Stimulated activated CD4-positive, alpha-beta T cell treated with anti-CD3 and anti-CD28 coated beads, Interleukin-2, amount 100 ng/mL, for 48 hours (primary cell): Measurements from ENCODE around the gene FOXA2.

Experiments used
- DNase-seq, 2 donors: peaks; one replicate each; pipeline ENCODE4 v3.0.0-alpha.2; 2020

The FOXA2 gene

GRCh38 chr20:22536141-22536828 lies 48.1 kb downstream of the FOXA2 start:
- DNase-seq, result no peak

- DNase-seq, result no peak
These were observed 48.9 kb downstream of the FOXA2 start for GRCh38 chr20:22535483-22535882.

GRCh38 chr20:22533823-22534751 lies 50.3 kb downstream of the FOXA2 start:
- no peak for DNase-seq

- DNase-seq, result no peak
These were observed 51.8 kb downstream of the FOXA2 start for GRCh38 chr20:22532598-22532997.

GRCh38 chr20:22531756-22532155 lies 52.6 kb downstream of the FOXA2 start:
- no peak for DNase-seq

- no peak for DNase-seq
These were observed 53.2 kb downstream of the FOXA2 start for GRCh38 chr20:22531056-22531615.
